NOMO-1 (cell line): ENCODE data around the gene ST8SIA6.
"Not testable (repeated sequence)": the region's sequence is repeated elsewhere in the genome, so short reads cannot be mapped to it uniquely, and the experiment has no call there.

Experiments used
- DNase-seq, 2 experiments: peaks; one replicate each; lab custom pipeline; 2025; ENCODE audit not compliant: unreplicated experiment in 2 of 2; lab: John Stamatoyannopoulos, UW

The ST8SIA6 gene

DNA sequence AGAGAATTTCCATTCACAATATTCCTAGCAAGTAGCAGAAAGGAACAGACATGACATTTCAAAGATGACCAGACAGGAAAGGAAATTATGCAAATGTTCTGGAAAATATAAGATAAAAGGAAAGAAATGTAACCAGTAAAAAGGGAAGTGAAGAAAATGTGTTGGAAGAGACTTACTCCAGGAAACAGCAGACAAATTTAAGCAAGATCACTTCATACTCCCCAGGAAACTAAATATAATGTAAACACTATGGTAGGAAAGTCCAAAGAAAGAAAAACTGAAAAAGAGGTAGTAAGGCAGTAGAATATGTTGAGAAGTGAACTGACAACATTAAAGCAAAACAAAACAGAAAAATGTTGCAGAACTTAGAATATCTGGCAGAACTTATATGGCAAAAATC is 6.4 kb upstream of the ST8SIA6 start:
- DNase-seq: peak; percentile 24 to 68

DNA sequence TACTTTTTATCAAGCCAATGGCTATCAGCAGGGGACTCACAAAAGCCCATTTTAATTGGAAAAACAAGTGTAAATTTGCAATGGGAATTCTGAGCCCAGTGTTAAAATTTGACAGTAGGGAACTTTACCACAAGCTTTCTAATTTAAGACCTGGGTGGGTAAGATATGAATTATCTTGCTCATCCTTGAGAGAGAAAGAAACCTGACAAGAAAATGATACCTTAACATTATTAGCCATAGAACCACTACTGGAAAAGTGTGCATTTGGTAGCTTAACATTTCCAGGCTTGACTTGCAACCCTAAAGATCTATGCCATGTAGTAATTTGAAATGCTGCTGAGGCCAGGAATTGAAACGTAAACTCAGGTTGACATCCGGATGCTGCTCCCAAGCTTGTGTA is 2.7 kb upstream of the ST8SIA6 start:
- DNase-seq: no peak

DNA sequence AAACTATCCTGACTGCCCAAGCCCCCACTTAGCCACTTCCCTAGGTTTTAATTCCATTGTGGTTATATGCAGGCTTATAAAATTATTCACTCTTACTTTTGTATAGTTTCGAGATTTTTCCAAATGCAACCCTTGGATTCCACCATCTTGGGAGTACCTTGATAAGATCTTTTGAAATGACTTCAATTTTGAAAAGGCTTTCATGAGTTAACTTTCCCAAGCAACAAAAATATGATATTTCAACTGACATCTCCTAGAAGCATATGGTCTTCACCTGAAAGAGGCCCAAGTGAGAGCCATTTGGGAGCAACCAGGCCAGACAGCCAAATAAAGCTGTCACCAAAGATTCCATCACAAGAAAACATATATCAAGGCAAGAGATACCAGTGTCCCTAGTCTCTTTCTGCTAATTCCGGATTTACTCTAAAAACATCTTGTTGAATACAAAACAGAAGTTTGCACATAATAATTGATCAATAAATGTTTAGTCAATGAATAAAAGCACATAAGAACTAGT is 1.7 kb upstream of the ST8SIA6 start:
- no peak for DNase-seq

DNA sequence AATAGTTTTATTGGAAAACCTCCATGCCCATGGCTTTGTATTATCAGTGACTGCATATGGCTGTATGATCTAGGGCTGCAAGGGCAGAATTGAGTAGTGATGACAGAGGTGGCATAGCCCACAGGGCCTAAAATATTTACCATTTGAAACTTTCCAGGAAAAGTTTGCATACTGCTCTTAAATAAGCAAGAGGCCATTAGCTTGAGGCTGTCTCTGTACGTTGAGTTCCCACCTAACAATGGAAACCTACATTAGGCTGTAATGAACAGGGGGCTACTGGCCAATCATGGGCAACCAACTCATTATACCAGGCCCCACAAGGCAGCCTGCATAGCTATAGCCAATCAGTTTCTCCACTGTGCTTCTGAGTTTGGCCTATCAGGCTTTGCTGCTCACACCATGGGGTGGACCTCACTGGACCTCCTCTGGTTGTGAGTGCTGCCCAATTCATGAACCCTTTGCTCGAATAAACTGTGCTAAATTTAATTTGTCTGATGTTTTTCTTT is 673 bp upstream of the ST8SIA6 start:
- no peak for DNase-seq

DNA sequence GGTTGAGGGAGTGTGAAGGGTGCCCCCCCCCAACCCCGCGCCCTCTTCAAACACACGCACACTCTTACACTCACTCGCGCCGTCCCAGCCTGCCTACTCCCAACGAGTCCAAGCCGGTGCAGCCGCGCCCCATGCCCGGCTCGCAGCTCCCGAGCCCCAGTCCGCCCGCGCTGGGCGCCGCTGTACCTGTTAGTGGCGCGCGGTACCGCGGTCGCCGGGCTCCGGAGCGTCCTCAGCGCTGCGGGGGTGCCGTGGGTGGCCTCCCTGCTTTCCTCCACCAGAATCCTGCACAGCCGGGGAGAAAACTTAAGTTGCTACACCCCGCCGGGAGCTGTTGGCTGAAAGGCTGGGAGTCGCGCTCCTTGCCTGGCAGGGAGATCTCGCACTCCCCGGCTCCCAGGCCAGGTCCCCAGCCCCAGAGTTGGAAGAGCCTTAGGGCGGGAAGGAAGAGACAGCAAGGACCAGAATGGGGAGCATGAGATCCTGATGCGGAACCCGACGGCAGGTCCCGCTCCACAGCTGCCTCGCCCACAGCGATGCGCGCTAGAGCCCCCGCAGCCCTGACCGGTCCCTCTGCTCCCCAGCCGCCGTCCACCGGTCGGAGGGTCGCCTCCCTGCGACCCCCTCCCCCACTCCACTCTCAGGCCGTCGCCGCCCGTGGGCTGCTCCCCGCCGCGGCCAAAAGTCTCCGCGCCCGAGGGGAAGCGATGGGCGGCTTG is 863 bp downstream of the ST8SIA6 start:
- peak; percentile 25 to 40 for DNase-seq

DNA sequence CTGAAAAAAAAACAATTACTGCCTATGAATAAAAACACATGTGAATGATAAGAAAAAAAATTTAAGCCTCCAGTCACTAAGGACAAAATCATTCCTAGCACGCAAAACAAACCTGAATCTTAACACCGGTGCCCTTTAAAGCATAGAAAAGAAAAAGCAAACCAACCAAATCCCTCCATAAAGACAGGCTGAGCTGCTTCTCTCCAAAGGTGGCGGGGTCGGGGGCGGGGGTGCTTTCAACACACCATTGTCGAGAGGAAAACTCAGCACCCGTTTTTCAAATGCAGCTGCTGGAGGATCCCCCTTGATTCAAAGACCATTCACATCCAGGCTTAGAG is 1.4 kb downstream of the ST8SIA6 start:
- peak in 1 of 2 experiments; percentile 30 for DNase-seq

DNA sequence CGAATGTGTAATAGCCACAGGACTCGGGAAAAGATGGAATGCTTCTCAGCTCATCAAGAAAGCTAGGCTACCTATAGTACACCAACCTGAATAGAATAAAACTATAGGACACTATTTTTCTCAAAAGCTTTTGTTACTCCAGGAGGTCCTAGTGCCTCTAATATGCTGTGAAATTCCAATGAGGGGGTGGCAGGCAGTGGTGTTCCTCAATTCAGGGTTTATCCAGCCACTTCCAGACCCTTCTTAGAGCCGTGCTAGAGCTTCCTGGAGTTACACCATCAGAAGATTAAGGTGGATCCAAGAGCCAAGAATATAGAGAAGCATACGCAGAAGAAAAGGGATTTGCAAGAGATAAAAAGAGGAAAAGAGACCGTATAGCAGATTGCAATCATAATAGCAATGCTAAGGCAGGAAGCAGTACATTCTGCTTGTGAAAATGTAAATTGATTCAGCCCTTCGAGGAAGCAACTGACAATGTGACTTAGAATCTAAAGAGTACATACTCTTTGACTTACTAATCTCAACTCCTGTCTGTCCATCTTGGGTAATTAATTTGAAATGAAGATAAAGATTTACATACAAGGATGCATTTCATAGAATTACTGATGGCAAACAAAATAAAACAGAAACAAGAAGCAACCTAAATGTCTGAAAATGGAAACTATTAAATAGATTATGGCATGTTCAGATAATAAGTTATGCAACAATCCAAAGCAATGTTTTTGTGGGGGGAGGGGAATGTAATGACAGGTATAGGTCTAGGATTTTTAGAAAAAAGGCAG is 2.1 kb downstream of the ST8SIA6 start:
- DNase-seq: peak in 1 of 2 experiments; percentile 63

DNA sequence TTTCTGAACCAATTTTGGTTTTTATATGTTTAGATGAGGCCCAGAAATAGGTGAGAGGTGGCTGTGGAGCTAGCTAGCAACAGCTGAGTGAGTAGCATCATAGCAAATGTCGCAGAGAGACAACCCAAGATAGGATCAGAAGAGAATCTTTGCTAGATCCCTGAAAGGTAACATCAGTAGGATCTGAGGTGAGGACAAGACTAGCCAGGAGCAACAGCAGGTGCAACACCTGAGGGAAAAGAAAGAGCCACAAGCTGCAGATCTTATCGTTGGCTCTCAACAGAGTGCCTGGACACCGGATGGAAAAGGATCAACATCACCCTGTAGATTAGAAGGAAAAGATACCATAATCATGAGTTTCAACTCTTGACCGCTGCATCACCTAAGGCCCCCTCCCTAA is 4.4 kb downstream of the ST8SIA6 start:
- no peak for DNase-seq

DNA sequence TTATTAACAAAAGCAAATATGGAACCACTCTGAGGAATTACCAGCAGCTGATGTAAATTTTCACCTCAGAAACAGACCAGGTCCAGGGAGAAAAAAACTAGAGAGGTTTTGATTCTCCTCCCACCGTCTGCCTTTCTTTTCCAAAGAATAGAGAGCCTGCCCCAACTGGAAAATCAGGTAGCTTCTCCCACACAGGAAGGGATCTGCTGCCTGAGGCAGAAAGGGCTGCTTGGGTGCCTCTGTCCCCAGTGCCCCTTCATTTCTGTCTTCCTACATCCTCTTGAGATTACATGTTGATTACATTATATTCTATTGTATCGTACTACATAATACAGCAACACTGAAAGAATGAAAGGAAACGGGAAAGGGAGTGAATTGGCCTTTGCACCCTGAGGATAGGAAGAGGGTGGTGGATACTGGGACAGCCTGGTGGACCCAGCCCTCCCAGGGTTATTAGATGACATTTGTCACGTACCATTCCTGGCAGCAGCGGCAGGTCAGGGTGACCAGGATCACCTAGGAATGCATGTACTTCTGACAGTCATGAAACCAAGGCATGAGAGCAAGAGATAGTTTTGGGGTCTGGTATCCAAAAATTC is 8.9 kb downstream of the ST8SIA6 start:
- DNase-seq: no peak

DNA sequence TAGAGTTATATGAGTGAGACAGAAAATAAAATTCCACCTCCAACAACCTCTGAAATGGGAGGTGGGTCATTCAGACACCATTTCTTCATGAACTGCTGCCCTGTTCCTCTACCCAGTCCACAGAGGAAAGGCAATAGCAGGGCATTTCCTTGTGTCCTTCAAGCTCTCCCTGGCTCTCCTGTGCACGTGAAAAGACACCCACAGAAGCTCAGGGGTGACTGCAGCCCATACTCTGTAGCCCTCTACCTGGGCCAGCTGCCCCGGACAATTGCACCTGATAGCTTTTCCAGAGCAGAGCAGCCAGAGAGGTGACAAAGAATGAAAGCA is 10.0 kb downstream of the ST8SIA6 start:
- no peak for DNase-seq

DNA sequence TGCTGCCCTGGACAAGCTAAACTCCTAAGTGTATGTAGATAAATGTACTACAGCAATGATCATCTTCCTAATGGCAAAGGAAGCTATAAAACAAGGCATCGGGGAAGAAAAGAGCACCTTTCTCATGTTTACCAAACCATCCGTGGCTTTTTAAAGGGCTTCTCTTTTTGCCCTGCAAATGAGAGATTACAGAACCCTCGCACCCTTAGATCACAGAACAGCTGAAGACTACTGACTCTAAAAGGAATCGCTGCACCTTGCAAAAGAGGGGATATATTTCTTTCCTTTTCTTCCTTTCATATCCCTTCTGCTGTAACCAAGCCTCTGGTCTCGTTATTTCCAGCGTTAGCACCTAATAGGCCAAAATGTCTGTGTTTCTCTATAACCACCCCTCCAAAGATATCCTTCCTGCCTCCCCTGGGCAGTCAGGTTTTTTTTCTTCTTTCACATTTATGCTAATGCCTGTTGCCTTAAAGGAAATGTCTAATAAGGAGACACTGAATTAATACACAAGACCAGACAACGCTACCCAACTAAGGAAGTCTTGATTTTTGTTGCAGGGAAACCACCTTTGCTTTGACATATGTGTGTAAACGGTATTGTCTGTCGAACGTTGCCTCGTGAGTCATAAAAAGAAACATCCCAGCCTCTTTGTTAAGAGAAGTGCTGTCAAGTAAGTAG is 10.5 kb downstream of the ST8SIA6 start:
- DNase-seq: no peak

DNA sequence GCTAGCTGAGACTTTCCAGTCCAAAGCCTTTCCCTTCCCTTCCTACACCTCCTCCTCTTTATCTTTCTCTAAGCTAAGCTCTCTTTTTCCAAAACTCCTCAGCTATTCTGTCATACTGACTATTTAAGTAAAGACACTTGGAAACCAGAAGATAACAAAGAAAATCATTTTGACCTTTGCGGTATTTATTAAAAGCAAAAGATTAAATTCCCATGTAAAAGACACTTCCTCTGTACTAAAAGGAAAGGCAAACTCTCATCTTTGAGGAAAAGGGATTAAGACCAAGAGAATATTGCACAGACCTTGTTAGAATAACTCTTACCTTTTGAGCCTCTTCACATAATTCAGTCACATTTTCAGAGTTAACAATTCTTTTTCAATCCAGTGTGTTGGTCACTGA is 15.8 kb downstream of the ST8SIA6 start:
- no peak for DNase-seq

DNA sequence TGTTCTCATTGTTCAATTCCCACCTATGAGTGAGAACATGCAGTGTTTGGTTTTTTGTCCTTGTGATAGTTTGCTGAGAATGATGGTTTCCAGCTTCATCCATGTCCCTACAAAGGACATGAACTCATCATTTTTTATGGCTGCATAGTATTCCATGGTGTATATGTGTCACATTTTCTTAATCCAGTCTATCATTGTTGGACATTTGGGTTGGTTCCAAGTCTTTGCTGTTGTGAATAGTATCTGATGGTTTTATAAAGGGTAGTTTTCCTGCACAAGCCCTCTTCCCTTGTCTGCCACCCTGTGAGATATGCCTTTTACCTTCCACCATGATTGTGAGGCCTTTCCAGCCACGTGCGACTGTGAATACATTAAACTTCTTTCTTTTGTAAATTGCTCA is 17.8 kb downstream of the ST8SIA6 start:
- not testable (repeated sequence) for DNase-seq

DNA sequence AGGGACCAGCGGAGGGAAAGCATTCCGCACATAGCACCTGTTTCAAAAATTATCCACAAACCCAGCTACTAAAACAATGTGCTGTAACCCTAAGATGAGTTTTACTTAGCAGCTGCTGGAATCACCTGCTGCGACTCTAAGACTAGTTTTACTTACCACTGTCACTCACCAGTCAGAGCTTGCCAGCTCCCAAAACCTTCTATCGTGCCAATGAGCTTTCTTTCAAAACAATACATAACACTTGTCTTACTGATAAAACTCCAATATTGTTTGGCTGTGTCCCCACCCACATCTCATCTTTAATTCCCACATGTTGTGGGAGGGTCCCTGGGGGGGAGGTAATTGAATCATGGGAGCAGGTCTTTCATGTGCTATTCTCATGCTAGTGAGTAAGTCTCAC is 18.4 kb downstream of the ST8SIA6 start:
- no peak for DNase-seq

DNA sequence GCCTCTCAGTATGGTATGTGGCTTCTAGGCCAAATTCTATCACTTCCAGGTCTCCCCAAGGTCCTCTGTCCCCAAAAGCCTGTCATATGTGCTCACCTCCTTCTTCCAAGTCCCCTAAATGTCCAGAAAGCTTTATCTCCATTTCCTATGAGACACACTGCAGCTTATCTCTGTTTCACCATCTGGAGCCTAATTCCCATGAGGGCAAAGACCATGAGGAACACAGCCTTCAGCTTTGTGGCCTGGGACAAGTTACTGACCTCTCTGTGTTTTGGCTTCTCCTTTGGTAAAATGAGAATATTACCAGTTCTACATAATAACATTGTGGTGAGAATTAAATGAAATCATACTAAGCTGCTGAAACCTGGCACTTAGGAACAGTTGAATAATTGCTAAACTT is 19.2 kb downstream of the ST8SIA6 start:
- no peak for DNase-seq

DNA sequence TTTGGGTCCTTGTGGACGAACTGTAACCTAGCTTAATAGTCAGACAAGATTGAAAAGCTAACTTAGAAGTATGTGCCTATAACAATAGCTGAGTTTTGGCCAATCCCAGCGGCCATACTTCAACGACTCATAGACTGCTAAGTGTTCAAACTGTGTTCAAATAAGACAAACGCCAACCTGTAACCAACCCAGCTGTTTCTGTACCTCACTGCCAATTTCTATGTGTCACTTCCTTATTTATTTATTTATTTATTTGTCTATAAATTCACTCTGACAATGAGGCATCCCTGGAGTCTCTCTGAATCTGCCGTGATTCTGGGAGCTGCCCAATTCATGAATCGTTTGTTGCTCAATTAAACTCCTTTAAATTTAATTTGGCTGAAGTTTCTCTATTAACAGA is 21.7 kb downstream of the ST8SIA6 start:
- no peak for DNase-seq

DNA sequence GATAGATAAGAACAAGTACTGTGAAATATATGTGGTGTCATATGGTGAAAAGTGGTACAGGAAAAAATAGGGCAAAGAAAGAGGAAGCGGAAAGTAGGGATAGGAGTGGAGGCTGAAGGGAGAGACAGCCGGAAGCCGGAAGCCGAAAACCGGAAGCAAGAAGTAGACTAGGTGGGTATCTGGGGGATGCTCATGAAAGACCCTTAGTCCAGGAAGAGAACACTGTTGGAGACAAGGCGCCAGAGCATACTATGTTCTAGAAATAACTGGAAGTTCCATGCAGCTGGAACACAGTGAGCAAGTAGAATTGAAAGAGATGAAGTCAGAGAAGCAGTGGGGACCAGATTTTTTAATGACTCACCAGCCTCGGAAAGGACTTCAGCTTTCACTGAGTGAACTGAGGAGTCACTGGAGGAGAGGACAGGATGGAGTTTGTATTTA is 22.5 kb downstream of the ST8SIA6 start:
- peak; percentile 11 to 32 for DNase-seq

DNA sequence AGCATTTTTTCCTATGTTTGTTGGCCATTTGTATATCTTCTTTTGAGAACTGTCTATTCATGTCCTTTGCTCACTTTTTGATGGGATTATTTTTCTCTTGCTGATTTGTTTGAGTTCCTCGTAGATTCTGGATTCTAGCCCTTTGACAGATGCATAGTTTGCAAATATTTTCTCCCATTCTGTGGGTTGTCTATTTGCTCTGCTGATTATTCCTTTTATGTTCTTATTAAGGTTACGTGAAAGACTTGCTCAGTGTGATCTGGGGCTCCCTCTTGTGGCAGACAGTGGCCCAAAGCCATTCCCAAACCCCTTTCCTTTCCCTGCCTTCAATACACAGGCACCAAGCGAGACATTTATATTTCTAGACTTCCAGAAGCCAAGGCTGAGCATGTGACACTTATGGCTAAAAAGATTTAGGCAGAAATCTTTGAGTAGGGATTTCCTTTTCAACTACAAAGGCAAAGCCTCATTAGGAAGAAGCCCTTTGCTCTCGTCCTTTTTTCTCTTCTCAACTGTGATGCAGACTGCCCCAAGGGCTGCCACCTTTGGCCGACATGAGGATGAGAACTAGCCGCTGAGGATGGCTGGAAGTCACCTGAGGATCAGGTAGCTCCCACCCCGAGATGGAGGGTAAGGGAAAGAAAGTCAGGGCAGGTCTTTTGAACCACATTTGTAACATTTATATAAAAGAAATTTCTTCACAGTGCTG is 23.6 kb downstream of the ST8SIA6 start:
- DNase-seq: peak in 1 of 2 experiments; percentile 27

DNA sequence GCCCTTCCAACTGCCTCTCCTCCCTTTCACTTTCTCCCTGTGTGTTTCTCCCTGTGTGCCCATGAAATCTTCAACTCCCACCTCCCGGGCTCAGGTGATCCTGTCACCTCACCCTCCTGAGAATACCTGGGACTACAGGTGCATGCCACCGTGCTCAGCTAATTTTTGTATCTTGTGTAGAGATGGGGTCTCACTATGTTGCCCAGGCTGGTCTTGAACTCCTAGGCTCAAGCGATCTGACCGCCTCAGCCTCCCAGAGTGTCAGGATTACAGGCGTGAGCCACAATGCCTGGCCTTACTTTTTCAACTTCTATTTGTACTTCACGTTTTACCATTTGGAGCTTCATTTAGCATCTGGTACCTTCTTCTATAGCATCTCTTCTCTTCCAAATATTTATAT is 24.9 kb downstream of the ST8SIA6 start:
- DNase-seq: no peak

DNA sequence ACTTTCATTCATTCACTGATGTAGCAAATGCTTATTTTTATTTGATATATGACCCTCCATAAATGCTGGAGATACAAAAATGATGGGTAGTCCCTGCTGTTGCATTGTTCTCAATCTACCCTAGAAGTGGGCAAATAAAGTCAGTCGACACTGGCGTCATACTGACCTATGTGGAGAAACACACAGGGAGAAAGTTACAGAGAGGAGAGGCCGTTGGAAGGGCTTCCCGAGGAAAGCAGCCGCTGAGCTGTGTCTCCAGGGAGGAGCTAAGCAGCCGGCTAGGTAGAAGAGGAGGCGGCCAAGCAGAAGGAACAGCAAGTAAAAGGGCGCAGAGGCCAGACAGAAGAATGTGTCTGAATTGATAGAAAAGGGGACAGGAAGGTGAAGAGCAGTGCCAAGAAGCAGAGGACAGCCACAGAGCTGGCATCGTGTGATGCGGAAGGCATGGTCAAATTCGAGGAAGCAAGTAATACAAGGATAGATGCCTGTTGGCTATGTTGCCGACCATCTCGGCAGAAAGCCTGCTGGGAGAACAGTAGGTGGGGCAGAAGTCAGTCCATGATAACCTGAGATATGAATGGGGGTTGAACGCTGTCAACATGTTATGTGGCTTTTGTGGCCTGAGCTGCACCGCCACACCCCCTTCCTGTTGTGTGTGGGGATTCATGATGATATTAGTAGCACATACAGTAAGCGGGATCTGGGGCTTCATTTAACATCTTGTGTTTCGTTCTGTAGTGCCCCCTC is 25.9 kb downstream of the ST8SIA6 start:
- DNase-seq: peak; percentile 39 to 46
